ENCODE results near the gene C1QA.

The C1QA gene

GRCh38 chr1:22628698-22629444 is 7.6 kb upstream of the C1QA start:
- H3K4me2 ChIP-seq, result no peak overlapping the region

GRCh38 chr1:22629886-22630285 is 6.5 kb upstream of the C1QA start:
- Histone ChIP-seq H3K27me3 (ENCODE audit: insufficient read depth, low read depth) (peaks cover 73% of the 10 kb centered on the region), H2AFZ (ENCODE audit: low read depth) (no peak overlapping the region), H3K4me2 (no peak overlapping the region), H3K27ac (no peak overlapping the region), H3K36me3 (ENCODE audit: insufficient read depth) (no peaks in the 10 kb centered on the region), H3K4me1 (ENCODE audit: low read depth, poor library complexity, severe bottlenecking) (no peaks in the 10 kb centered on the region), H3K79me2 (ENCODE audit: insufficient read depth, low read depth) (no peaks in the 10 kb centered on the region), H3K9ac (no peak overlapping the region), H4K20me1 (ENCODE audit: insufficient read depth) (no peaks in the 10 kb centered on the region), H3K4me3 (IDR thresholded peaks at IDR 0.05; ENCODE audit: insufficient read depth, low read depth, low read length) (no peak overlapping the region)
- no peak for TF ChIP-seq CTCF (conservative IDR thresholded peaks at IDR 0.05; ENCODE audit: low read depth, low read length)

More at GRCh38 chr1:22628698-22629444, 7.6 kb upstream of the C1QA start:
- no peak overlapping the region for H3K4me3 ChIP-seq (IDR thresholded peaks at IDR 0.05; ENCODE audit: insufficient read depth, low read depth, low read length)
- H3K4me1 ChIP-seq (ENCODE audit: low read depth, poor library complexity, severe bottlenecking), result no peaks in the 10 kb centered on the region
- no peak overlapping the region for H2AFZ ChIP-seq (ENCODE audit: low read depth)
- H3K27ac ChIP-seq, result no peak overlapping the region
- H3K36me3 ChIP-seq (ENCODE audit: insufficient read depth), result no peaks in the 10 kb centered on the region
- H3K9ac ChIP-seq, result no peak overlapping the region
- TF ChIP-seq CTCF (conservative IDR thresholded peaks at IDR 0.05; ENCODE audit: low read depth, low read length), result no peak
- H3K27me3 ChIP-seq (ENCODE audit: insufficient read depth, low read depth), result peaks cover 83% of the 10 kb centered on the region
- no peaks in the 10 kb centered on the region for H4K20me1 ChIP-seq (ENCODE audit: insufficient read depth)
- H3K79me2 ChIP-seq (ENCODE audit: insufficient read depth, low read depth), result no peaks in the 10 kb centered on the region

- Histone ChIP-seq H3K4me1 (ENCODE audit: low read depth, poor library complexity, severe bottlenecking) (no peaks in the 10 kb centered on the region), H3K9ac (no peak overlapping the region), H3K27me3 (ENCODE audit: insufficient read depth, low read depth) (peaks cover 54% of the 10 kb centered on the region), H3K79me2 (ENCODE audit: insufficient read depth, low read depth) (no peaks in the 10 kb centered on the region), H3K4me2 (no peak overlapping the region), H3K4me3 (IDR thresholded peaks at IDR 0.05; ENCODE audit: insufficient read depth, low read depth, low read length) (no peak overlapping the region), H3K36me3 (ENCODE audit: insufficient read depth) (no peaks in the 10 kb centered on the region), H2AFZ (ENCODE audit: low read depth) (no peak overlapping the region), H3K27ac (no peak overlapping the region), H4K20me1 (ENCODE audit: insufficient read depth) (no peaks in the 10 kb centered on the region)
- TF ChIP-seq CTCF (conservative IDR thresholded peaks at IDR 0.05; ENCODE audit: low read depth, low read length), result no peak
These were observed 2.5 kb upstream of the C1QA start for GRCh38 chr1:22633697-22634463.

- H3K36me3 ChIP-seq (ENCODE audit: insufficient read depth), result no peaks in the 10 kb centered on the region
- H2AFZ ChIP-seq (ENCODE audit: low read depth), result no peak overlapping the region
- peaks cover 43% of the 10 kb centered on the region for H3K27me3 ChIP-seq (ENCODE audit: insufficient read depth, low read depth)
- no peaks in the 10 kb centered on the region for H4K20me1 ChIP-seq (ENCODE audit: insufficient read depth)
- no peaks in the 10 kb centered on the region for H3K4me1 ChIP-seq (ENCODE audit: low read depth, poor library complexity, severe bottlenecking)
- no peak overlapping the region for H3K27ac ChIP-seq
- no peak overlapping the region for H3K4me2 ChIP-seq
- TF ChIP-seq CTCF (conservative IDR thresholded peaks at IDR 0.05; ENCODE audit: low read depth, low read length), result no peak
- H3K79me2 ChIP-seq (ENCODE audit: insufficient read depth, low read depth), result no peaks in the 10 kb centered on the region
- no peak overlapping the region for H3K4me3 ChIP-seq (IDR thresholded peaks at IDR 0.05; ENCODE audit: insufficient read depth, low read depth, low read length)
- no peak overlapping the region for H3K9ac ChIP-seq
These were observed 992 bp upstream of the C1QA start for GRCh38 chr1:22635436-22635835.
